SK-N-SH treated with all-trans-retinoic acid at 6 μM for 48 hours (cell line): ENCODE measurements around the gene CMTM7.

Experiments
- ARNTL ChIP-seq: fragments of 450-650 bp; formaldehyde crosslinking; IDR thresholded peaks from 2 replicates; pipeline ENCODE4 v1.5.0; 2020; ENCODE audit warnings: low read depth, mild to moderate bottlenecking, moderate library complexity, borderline replicate concordance
- GLIS3 ChIP-seq: fragments of 250-450 bp; sonication (Bioruptor Pico); IDR thresholded peaks from 2 replicates; pipeline ENCODE4 v1.5.0; 2020; ENCODE audit warnings: mild to moderate bottlenecking, moderate library complexity
- ISL1 ChIP-seq: fragments of 250-450 bp; sonication (Bioruptor Pico); IDR thresholded peaks from 2 replicates; pipeline ENCODE4 v2.1.2; 2022; ENCODE audit warnings: mild to moderate bottlenecking, moderate library complexity
- OSR1 ChIP-seq: fragments of 250-450 bp; sonication (Bioruptor Pico); IDR thresholded peaks from 2 replicates; pipeline ENCODE4 v1.8.0; 2022; ENCODE audit warnings: moderate library complexity, mild to moderate bottlenecking, inconsistent platforms
- PPARA ChIP-seq: fragments of 250-450 bp; sonication (Bioruptor Pico); IDR thresholded peaks from 2 replicates; pipeline ENCODE4 v1.5.0; 2020; ENCODE audit warnings: mild to moderate bottlenecking, borderline replicate concordance
- SNAI2 ChIP-seq: fragments of 250-450 bp; sonication (Bioruptor Pico); IDR thresholded peaks from 2 replicates; pipeline ENCODE4 v1.5.0; 2020; ENCODE audit warnings: mild to moderate bottlenecking, moderate library complexity
- TOX ChIP-seq: fragments of 250-450 bp; sonication (Bioruptor Pico); IDR thresholded peaks from 2 replicates; pipeline ENCODE4 v1.8.0; 2021; ENCODE audit warnings: mild to moderate bottlenecking, moderate library complexity, borderline replicate concordance
- ZC3H10 ChIP-seq: fragments of 250-450 bp; sonication (Bioruptor Pico); IDR thresholded peaks from 2 replicates; pipeline ENCODE4 v1.5.1; 2021; ENCODE audit warnings: mild to moderate bottlenecking, moderate library complexity
- ZNF565 ChIP-seq: fragments of 450-650 bp; formaldehyde crosslinking; conservative IDR thresholded peaks from 2 replicates; pipeline ENCODE4 v1.5.0; 2020; ENCODE audit warnings: low read depth, mild to moderate bottlenecking, moderate library complexity
- ZNF70 ChIP-seq: fragments of 450-650 bp; formaldehyde crosslinking; IDR thresholded peaks from 2 replicates; pipeline ENCODE4 v1.5.0; 2020; ENCODE audit warnings: mild to moderate bottlenecking, moderate library complexity
- ZNF8 ChIP-seq: fragments of 450-650 bp; formaldehyde crosslinking; IDR thresholded peaks from 2 replicates; pipeline ENCODE4 v1.5.0; 2020; ENCODE audit warnings: mild to moderate bottlenecking, moderate library complexity
- TF ChIP-seq, protein P1 (sequence below): fragments of 250-450 bp; sonication (Bioruptor Pico); IDR thresholded peaks from 2 replicates; pipeline ENCODE4 v1.5.1; 2020; ENCODE audit warnings: low read depth, mild to moderate bottlenecking, moderate library complexity
- TF ChIP-seq, protein P2 (sequence below): fragments of 250-450 bp; sonication (Bioruptor Pico); IDR thresholded peaks from 2 replicates; pipeline ENCODE4 v1.8.0; 2020; ENCODE audit warnings: mild to moderate bottlenecking, moderate library complexity, borderline replicate concordance

DNA sequence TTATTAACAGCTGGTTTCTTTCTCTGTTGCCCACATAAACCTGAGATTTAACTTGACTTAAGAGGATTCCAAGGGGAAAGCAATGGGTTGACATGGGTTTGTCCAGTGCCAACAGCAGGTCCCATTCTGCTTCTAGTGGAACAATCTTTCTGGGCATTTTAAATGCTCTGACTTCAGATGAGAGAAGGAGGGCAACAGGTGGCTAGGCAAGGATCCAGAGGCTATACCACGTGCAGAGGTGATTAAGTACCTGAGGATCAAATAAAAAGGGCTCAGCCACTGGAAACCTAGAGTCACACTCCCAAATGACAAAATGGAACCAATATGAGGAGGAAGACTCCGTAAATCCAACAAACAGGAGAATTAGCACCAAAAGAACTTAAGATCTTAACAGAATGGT, 82.5 kb downstream of the CMTM7 start:
- TF ChIP-seq ARNTL (CRISPR knock-in tag) (no peak), SNAI2 (no peak), ISL1 (no peak), ZNF8 (CRISPR knock-in tag) (no peak), ZNF70 (CRISPR knock-in tag) (no peak), TOX (CRISPR knock-in tag) (no peak), ZNF565 (no peak), GLIS3 (CRISPR knock-in tag) (no peak), ZC3H10 (CRISPR knock-in tag) (no peak), OSR1 (CRISPR knock-in tag) (no peak), PPARA (no peak)
- TF ChIP-seq, protein P1, sequence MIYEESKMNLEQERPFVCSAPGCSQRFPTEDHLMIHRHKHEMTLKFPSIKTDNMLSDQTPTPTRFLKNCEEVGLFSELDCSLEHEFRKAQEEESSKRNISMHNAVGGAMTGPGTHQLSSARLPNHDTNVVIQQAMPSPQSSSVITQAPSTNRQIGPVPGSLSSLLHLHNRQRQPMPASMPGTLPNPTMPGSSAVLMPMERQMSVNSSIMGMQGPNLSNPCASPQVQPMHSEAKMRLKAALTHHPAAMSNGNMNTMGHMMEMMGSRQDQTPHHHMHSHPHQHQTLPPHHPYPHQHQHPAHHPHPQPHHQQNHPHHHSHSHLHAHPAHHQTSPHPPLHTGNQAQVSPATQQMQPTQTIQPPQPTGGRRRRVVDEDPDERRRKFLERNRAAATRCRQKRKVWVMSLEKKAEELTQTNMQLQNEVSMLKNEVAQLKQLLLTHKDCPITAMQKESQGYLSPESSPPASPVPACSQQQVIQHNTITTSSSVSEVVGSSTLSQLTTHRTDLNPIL: no peak
- TF ChIP-seq, protein P2, sequence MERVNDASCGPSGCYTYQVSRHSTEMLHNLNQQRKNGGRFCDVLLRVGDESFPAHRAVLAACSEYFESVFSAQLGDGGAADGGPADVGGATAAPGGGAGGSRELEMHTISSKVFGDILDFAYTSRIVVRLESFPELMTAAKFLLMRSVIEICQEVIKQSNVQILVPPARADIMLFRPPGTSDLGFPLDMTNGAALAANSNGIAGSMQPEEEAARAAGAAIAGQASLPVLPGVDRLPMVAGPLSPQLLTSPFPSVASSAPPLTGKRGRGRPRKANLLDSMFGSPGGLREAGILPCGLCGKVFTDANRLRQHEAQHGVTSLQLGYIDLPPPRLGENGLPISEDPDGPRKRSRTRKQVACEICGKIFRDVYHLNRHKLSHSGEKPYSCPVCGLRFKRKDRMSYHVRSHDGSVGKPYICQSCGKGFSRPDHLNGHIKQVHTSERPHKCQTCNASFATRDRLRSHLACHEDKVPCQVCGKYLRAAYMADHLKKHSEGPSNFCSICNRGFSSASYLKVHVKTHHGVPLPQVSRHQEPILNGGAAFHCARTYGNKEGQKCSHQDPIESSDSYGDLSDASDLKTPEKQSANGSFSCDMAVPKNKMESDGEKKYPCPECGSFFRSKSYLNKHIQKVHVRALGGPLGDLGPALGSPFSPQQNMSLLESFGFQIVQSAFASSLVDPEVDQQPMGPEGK: no peak
